ENCODE results near the gene STK35. TPM values are rescaled to one million over a fixed set of nuclear protein-coding genes. Genes with fewer than 3 reads are reported as not detected.
"Not testable (repeated sequence)": the region's sequence is repeated elsewhere in the genome, so short reads cannot be mapped to it uniquely, and the experiment has no call there.

Gene STK35
- total RNA-seq, 1 experiment from 2014 or later = 33.4 TPM

DNA sequence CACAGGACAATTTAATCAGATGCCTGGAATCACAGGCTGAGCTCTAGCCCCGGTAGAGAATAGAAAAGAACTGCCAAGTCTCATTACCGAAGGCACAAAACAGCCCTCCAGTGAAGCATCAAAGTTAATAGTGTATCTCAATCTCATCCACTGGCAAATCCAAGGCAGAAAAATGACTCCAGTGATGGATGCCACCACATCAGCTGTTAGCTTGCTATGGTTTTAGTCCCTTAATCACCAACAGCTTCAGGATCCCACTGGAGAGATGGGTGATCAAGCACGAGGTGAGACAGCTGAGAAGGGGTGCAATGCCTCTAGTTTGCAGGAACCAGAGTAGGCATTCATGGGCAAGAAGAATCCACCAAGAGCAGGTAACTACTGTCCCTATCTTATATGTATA, 81.8 kb downstream of the STK35 start:
- no peak for DNase-seq (ENCODE audit: low read depth)

DNA sequence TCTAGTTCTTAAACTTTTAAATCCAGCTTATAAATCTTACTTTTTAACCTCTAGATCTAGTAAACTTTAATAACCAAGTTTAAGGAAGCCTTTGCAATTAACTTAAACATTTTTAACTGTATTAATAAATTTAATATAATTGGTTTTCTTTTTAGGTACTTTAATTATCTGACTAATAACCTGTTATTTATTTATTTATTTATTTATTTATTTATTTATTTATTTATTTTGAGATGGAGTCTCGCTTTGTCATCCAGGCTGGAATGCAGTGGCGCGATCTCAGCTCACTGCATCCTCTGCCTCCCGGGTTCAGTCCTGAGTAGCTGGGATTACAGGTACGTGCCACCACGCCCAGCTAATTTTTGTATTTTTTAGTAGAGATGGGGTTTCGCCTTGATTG, 83.3 kb downstream of the STK35 start:
- DNase-seq (ENCODE audit: low read depth) = not testable (repeated sequence)

DNA sequence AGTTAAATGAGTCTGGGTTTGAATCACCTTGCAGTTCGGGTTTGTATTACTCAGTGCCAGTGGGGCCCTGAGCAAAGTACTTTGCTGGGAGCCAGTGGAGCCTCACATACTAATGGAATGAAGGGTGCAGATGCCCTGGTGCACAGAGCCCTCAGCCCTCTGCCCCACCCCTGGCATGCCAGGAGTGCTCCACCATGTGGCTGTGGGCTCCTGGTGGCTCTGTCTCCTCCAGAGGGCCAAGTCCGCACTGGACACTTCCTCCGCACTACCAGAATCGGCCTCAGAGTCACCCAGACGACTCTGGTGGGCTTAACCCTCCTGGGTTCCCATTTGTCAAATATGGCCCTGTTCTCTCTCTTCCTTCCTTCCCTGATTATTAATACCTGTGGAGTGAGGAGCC, 94.0 kb downstream of the STK35 start:
- no peak for DNase-seq (ENCODE audit: low read depth)

DNA sequence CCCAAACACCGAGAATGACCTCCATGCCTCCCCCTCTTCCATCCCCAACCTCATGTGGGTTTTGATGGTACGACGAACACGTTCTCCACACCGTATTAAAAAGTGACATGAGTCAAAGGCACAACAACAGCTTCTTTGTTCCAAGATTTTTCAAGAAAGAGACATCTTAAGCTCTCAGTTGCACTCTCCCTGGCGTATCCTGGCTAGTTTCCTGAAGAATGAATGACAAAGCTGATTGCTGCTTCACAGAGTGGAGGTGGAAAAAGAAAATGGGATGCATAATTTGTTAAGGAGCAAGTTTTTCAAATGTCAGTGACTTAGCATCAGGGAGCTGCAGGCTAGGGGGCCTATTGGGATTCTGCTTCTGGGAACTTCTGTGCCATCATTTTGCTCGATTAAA, 95.5 kb downstream of the STK35 start:
- no peak for DNase-seq (ENCODE audit: low read depth)

Other genes with a start within 250 kb of the STK35 start
- 25.1 and 42.4 TPM in 2 replicates for gene SIRPA, start 206.4 kb upstream of the STK35 start, total RNA-seq (2014; rRNA removed; shearing (Covaris generic))
- not detected in 2 replicates for gene PDYN, start 107.8 kb upstream of the STK35 start, total RNA-seq (2014; rRNA removed; shearing (Covaris generic))
- gene TGM3, start 194.2 kb downstream of the STK35 start, total RNA-seq (2014; rRNA removed; shearing (Covaris generic)) = not detected in 2 replicates